WTC11 (cell line): ENCODE measurements around the gene ICE2.

Source experiments
- FOXJ3 ChIP-seq: sonication (generic); formaldehyde crosslinking; IDR thresholded peaks from 2 replicates; pipeline ENCODE4 v1.9.0; 2021; ENCODE audit warnings: missing genetic modification reagents, mild to moderate bottlenecking, borderline replicate concordance
- KAT7 ChIP-seq: sonication (generic); formaldehyde crosslinking; IDR thresholded peaks from 2 replicates; pipeline ENCODE4 v1.8.1; 2023; ENCODE audit warnings: missing genetic modification reagents, mild to moderate bottlenecking, borderline replicate concordance
- TEAD1 ChIP-seq: sonication (generic); formaldehyde crosslinking; IDR thresholded peaks from 2 replicates; pipeline ENCODE4 v1.8.0; 2022; ENCODE audit warnings: mild to moderate bottlenecking, missing genetic modification reagents
- TF ChIP-seq, protein P1 (sequence below): fragments of 200-600 bp; IDR thresholded peaks from 2 replicates; pipeline ENCODE4 v1.8.0; 2022; ENCODE audit warnings: antibody characterized with exemption

DNA sequence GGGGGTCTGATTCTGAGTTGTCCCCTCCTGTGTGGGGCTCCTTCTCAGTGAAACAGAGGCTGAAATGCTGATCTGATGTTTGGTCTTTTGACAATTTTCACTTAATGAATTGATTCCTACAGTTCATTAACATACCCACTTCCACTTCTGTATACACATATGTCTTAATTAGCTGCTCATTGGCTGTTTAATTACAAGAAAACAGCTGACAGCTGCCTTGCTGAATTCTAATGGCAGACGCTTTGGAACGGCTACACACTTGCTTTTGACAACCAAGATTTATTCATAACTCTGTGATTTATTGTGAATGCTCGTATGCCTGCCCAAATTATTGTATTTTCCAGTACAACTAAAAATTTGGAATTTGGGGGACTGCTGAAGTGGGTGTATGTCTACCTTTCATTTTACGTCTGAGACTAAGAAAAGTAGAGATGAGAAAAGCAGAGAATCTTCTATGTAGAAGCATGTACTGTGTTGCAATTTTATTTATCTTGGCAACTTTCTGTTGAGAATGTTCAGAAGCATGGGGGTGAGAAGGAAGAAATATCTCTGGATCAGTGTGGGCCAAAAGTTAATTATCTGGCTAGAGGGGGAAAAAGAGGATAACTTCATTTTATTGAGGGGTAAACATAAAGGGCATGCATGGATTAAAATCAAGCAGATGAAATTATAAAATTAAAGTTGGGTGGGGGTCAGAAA is 46.5 kb upstream of the ICE2 start:
- TF ChIP-seq, protein P1, sequence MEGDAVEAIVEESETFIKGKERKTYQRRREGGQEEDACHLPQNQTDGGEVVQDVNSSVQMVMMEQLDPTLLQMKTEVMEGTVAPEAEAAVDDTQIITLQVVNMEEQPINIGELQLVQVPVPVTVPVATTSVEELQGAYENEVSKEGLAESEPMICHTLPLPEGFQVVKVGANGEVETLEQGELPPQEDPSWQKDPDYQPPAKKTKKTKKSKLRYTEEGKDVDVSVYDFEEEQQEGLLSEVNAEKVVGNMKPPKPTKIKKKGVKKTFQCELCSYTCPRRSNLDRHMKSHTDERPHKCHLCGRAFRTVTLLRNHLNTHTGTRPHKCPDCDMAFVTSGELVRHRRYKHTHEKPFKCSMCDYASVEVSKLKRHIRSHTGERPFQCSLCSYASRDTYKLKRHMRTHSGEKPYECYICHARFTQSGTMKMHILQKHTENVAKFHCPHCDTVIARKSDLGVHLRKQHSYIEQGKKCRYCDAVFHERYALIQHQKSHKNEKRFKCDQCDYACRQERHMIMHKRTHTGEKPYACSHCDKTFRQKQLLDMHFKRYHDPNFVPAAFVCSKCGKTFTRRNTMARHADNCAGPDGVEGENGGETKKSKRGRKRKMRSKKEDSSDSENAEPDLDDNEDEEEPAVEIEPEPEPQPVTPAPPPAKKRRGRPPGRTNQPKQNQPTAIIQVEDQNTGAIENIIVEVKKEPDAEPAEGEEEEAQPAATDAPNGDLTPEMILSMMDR, result no peak
- TF ChIP-seq TEAD1 (no peak), KAT7 (CRISPR knock-in tag) (no peak), FOXJ3 (CRISPR knock-in tag) (no peak)
